RPMI8226 (cell line): ENCODE data around the gene FANCL.
"Not testable (repeated sequence)": the region's sequence is repeated elsewhere in the genome, so short reads cannot be mapped to it uniquely, and the experiment has no call there.

Experiments used
- DNase-seq: peaks from one replicate; pipeline ENCODE4 v3.0.0-alpha.2; 2015

FANCL gene

DNA sequence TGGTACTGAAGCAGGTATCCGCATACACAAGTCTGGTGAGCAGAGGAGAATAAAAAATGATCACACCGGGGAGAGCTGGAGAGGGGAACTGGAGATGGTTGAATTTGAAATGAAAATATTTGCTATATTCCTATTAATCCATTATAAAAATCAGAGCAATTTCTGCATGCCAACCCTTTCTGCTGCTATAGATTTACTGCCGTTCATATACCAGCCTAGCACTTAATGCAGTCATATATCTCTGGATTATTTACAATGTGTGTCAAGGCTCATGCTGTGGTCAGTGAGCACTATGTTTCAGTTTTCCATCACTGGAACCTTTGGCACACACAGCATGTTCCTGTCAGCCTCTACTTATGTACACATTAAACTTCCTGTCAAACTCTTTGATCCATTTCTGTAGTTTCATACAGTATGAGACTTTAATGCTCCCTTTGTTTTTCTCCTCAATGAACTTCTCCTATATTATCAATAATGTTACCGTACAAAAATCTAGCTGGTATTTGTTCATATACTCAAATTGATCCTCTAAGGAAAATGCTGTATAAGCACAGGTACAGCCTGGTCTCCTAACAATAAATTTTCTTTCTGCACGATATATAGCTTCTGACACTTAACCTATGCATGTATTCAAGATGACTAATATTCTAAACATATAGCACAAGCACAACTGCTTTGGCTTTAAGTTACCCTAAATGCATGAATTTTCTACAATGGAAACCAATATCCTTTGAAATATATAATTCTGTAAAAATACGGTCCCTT, 36.7 kb downstream of the FANCL start:
- DNase-seq: no peak

DNA sequence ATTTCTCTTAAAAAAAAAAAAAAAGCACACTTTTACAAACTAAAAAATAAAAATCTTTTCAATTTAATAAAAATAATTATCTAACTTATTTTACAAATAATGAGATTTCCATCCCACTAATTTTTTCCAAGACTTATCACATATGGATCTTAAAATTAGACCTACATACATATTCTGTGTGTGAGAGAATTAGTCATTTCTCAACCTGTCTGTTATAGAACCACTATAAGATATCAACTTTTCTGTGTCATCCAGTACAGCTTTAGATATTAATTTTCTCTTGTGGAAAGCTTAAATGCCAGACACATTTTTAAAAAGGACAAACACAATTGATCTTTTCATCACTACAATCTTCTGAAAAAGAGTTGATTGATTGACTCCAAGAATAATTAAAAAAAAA, 38.1 kb downstream of the FANCL start:
- no peak for DNase-seq

DNA sequence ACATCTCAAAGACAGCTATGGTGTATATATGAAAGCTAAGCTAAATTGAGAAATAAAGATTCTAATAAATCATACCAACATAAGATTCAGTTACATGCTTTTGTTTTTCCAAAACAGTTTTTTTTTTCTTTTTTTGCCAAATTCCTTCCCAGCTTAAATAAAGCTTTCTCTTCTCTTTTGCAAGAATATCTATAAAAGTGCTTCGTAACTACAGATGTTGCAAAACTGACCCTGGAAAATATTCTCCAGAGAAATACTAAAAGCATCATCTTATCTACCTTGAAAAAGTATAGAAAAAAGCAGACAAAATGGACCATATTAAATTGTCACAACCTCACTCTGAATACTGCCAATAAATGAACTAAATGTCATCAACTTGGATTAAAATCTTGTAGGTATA, 38.7 kb downstream of the FANCL start:
- DNase-seq: no peak

DNA sequence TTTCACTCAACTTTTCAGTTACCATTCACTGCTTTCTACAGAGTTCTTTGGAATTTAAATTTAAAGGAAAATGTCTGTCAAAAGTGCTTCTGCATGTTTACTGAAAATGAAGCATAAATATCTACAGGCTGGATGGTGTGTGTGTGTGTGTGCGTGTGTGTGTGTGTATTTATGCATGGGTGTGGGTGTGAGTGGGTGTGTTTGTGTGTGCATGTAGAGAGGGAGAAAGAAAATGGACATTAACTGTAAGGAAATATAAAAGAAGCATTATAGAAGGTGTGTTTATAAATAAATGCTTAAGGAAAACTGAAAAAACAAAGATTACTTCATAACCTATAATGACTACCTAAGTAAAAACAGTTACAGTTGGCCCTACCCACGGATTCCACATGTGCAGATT, 43.2 kb downstream of the FANCL start:
- DNase-seq: no peak

DNA sequence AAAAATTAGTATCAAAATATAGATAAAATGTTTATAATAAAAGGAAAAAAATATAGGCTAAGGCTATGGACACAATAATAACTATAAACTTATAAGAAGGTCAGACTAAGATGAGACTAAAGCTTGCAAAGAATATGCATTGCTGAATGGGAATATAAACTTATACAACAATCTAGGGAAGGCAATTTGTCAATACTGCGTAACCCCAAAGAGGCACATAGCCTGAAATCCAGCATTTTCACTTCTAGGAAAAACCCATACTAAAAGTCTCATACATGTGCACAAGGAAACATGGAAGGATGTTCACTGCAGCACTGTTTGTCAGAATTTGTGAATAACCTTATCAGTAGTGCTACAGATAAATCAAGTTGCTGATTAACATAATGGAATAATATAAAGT, 45.5 kb downstream of the FANCL start:
- no peak for DNase-seq

DNA sequence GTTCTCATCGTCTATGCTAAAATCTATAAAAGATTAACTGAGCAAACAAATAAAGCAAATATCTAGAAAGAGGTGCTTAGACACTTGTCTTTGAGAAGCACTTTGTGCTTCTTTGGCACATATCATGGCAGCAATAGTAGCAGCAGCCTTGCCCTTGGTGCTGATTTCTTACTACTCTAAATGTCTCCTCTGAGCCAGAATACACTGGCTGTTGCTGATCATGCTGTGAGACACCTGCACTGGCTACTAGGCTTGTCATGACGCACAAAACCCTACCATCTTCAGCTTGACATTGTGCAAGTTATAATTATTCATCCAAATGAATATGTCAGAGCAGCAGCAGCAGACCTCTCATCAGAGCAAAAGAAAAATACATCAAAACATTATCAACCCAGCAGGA, 46.7 kb downstream of the FANCL start:
- no peak for DNase-seq

DNA sequence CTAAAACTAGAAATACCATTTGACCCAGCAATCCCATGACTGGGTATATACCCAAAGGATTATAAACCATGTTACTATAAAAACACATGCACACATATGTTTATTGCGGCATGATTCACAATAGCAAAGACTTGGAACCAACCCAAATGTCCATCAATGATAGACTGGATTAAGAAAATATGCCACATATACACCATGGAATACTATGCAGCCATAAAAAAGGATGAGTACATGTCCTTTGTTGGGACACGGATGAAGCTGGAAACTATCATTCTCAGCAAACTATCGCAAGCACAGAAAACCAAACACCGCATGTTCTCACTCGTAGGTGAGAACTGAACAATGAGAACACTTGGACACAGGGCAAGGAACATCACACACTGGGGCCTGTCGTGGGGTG, 54.1 kb downstream of the FANCL start:
- not testable (repeated sequence) for DNase-seq

DNA sequence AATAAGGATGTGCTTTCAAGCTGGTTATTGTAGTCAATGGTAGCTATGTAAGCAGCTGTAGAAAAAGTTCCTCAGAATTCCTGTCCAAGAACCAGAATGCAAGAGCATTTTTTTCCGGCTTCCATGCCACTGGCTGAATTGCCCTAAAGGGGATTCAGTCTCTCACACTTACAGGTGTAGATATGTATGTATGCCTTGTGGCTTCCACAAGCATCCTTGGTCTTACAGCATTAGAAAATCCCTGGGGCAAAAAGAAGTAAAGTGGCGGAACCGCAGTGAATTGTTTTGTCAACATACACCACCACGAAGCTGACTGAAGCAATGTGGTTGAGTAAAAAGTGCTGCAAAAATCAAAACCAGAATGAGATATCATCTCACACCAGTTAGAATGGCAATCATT, 54.6 kb downstream of the FANCL start:
- no peak for DNase-seq

DNA sequence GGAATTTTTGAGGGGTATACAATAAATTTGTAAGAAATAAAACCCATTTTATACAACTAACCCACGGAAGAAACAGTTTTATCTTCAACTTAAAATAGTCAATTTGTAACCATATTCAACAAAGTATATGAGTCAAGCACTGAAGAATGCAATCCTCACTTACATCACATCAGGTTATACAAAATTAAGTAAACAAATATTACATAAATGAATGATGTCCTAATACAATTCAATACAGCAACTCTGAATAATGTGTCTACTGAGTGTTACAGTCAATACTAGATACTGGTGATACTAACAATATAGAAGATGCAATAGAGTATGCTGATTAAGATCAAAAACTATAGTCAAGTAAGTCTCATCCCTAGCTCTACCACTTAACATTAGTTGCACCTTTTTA, 58.6 kb downstream of the FANCL start:
- DNase-seq: no peak

DNA sequence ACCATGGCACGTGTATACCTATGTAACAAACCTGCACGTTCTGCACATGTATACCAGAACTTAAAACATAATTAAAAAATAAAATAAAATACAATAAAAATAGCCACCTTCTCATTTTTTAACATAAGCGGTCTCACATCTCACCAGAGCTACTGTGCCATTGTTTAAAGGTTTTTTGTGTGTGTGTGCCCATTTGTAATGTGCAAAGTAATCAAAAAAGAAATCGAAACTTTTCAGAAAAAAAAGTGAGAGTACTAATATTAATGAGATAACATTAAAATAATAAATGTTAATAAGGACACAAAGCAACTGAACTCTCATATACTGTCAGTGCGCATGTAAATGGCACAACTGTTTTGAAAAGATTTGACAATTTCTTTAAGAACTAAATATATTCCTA, 60.5 kb downstream of the FANCL start:
- DNase-seq: no peak

DNA sequence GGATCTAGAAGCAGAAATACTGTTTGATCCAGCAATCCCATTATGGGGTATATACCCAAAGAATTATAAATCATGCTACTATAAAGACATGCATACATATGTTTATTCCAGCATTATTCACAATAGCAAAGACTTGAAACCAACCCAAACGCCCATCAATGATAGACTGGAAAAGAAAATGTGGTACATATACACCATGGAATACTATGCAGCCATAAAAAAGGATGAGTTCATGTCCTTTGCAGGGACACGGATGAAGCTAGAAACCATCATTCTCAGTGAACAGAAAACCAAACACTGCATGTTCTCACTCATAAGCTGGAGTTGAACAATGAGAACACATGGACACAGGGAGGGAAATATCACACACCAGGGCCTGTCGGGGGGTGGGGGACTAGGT, 61.0 kb downstream of the FANCL start:
- DNase-seq: not testable (repeated sequence)

DNA sequence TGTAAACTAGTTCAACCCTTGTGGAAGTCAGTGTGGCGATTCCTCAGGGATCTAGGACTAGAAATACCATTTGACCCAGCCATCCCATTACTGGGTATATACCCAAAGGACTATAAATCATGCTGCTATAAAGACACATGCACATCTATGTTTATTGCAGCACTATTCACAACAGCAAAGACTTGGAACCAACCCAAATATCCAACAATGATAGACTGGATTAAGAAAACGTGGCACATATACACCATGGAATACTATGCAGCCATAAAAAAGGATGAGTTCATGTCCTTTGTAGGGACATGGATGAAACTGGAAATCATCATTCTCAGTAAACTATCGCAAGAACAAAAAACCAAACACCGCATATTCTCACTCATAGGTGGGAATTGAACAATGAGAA, 63.9 kb downstream of the FANCL start:
- DNase-seq: not testable (repeated sequence)

DNA sequence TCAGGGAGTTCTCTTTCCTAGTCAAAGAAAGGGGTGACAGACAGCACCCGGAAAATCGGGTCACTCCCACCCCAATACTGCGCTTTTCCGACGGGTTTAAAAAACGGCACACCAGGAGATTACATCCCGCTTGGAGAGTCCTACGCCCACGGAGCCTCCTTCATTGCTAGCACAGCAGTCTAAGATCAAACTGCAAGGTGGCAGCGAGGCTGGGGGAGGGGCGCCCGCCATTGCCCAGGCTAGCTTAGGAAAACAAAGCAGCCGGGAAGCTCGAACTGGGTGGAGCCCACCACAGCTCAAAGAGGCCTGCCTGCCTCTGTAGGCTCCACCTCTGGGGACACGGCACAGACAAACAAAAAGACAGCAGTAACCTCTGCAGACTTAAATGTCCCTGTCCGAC, 69.3 kb downstream of the FANCL start:
- not testable (repeated sequence) for DNase-seq

DNA sequence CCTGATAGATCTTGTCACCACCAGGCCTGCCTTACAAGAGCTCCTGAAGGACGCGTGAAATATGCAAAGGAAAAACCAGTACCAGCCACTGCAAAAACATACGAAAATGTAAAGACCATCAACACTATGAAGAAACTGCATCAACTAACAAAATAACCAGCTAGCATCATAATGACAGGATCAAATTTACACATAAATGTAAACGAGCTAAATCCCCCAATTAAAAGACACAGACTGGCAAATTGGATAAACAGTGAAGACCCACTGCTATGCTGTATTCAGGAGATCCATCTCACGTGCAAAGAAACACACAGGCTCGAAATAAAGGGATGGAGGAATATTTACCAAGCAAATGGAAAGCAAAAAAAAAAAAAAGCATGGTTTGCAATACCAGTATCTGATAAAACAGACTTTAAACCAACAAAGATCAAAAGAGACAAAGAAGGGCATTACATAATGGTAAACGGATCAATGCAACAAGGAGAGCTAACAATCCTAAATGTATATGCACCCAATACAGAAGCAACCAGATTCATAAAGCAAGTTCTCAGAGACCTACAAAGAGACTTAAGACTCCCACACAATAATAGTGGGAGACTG, 70.7 kb downstream of the FANCL start:
- not testable (repeated sequence) for DNase-seq

DNA sequence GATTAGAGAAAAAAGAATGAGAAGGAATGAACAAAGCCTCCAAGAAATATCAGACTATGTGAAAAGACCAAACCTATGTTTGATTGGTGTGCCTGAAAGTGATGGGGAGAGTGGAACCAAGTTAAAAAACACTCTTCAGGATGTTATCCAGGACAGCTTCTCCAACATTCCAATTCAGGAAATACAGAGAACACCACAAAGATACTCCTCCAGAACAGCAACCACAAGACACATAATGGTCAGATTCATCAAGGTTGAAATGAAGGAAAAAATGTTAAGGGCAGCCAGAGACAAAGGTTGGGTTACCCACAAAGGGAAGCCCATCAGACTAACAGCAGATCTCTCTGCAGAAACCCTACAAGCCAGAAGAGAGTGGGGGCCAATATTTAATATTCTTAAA, 71.3 kb downstream of the FANCL start:
- not testable (repeated sequence) for DNase-seq

DNA sequence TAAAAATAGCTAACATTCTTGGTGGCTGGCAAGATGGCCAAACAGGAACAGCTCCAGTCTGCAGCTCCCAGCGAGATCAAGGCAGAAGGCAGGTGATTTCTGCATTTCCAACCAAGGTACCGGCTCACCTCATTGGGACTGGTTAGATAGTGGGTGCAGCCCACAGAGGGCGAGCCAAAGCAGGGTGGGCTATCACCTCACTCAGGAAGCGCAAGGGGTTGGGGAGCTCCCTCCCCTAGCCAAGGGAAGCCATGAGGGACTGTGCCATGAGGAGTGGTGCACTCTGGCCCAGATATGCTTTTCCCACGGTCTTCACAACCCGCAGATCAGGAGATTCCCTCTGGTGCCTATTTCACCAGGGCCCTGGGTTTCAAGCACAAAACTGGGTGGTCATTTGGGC, 73.0 kb downstream of the FANCL start:
- DNase-seq: not testable (repeated sequence)

DNA sequence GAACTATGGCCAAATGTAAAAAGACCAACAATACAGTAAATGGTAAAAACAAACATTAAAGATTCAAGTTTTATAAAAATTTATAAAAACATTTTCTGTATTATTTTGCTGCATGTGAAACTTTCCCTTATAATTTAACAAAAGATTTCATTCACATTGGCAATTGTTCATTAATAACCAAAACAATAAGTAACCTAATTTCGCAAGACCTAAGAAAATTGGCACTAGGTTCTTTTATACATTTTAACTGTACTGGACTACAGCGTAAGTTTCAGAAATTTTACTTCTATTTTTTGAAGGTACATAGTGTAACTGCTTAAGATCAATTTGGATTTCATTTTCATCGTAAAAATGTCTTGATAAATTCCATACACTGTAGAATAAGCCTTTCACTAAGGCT, 77.2 kb downstream of the FANCL start:
- DNase-seq: no peak

DNA sequence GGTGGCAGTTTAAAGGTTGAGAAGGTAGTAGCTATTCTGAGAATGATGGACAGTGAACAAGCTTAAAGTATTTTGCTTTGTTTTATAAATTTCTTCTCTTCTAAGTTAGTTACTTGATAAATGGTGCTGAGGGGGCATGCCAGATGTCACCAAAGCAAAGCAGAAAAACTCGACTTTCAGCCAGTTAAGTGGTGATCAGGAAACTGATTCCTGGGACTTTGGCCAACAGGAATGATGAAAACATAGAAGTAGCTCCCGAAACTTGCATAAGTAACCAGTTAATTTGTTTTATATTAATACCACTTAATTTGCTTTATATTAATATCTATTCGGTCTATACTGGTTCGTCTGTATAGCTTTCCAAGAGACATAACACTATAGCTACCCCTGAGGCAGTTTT, 82.6 kb downstream of the FANCL start:
- DNase-seq: no peak

DNA sequence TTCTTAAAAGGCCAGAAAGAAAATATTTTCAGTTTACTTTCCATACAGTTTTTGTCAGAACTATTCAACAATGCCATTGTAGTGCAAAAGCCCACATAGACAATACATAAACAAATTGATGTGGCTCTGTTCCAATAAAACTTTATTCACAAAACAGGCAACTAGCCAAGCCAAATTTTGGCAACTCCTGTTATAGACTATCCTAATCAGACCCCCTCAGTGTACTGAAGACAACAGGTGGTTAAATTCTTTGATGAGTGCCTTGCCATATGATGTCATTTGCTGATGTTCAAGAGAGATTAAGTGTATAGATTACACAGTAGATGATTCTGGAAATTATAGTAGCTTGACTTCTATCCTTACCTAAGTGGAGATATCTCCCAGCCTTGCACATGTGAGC, 83.4 kb downstream of the FANCL start:
- DNase-seq: no peak

DNA sequence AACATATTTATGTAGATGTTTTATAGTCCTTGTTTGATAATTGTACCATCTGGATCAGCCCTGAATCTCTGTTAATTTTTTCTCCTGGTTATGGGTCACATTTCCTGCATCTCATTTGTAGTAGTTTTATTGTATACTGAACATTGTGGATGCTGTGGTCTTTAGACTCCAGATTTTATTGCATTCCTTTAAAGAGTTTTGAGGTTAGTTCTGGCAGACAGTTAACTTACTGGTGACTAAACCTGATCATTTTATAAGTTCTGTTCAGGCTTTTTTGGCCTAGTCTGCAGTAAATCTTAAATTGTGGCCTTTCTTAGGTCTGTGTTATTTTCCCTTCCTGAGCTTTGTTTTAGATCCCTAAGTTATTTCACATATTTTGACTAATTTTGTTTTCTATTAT, 84.3 kb downstream of the FANCL start:
- no peak for DNase-seq

DNA sequence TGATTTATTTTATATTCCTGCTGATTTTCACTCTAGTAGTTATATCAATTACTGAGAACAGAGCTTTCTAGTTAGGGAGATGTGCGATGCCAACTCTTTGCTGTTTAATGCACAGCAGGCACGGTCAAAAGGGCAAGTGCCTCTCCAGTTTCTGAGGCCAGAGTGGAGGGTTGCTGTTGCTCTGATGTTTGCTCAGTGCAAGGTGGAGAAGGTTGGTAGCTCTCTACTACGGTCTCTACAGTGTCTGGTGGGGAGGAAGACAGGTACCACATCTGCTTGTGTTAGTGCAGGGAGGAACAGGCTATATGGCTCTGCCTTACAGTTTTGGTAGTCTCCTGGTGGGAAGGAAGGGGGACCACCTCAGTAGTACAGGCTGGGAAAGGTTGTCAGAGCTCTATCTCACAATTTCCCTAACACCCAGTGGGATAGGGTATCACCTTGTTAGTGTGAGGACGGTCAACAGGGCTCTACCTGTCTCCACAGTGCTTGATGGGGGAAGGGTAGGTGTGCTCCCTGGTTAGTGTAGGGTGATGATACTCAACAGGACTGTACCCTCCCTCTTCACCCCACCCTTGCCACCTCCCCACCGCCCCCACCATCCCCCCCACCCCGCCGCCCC, 85.9 kb downstream of the FANCL start:
- no peak for DNase-seq

DNA sequence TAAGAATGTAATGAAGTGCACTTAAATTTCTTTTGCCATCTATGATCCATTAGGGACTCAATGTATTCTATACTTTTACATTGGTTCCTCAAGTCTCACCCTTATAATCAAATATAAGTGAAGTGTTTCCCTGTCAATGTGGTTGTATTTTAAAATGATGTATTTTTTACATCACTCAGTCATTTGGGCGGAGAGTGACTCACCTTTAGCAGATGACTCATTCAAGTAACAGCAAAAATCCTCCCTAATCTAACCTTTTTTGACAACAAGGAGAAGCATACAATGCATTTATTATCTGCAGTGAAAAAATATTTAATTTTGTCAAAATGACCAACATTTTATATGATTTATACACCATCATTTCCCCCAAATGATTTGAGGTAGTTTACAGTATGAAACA, 94.4 kb downstream of the FANCL start:
- DNase-seq: no peak

DNA sequence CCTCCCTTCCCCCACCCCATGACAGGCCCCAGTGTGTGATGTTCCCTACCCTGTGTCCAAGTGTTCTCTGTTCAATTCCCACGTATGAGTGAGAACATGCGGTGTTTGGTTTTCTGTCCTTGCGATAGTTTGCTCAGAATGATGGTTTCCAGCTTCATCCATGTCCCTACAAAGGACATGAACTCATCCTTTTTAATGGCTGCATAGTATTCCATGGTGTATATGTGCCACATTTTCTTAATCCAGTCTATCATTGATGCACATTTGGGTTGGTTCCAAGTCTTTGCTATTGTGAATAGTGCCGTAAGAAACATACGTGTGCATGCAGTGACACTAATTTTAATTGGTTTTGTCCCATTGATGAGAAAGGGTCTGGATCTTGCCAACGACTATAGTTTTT, 95.4 kb downstream of the FANCL start:
- not testable (repeated sequence) for DNase-seq

DNA sequence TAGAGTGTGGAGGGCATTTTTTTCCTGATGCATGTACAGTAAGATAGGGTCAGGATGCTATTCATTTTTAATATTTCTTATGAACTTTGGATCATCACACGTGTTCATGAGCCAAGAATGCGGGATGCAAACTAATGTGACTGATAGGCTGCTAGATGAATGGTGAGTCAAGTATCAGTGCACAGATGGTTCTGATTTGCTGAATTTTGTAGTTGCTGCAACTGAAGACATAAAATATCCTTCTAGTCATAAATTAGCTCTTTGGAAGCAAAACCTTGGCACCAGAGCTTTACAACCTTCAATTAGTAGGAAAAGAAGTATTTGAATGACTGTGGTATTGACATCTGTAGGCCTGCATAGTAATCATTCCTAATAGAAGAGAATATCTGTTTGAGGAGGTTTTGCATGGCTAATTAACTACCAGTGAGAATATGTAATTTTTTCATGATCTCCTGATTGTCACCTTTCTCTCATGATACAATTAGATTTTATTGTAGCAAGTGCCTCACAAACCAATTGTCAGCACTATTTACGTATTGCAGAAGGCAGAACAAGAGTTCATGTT, 100.5 kb downstream of the FANCL start:
- DNase-seq: no peak
